Heart left ventricle (tissue), 13 donors: ENCODE results near the gene RRAS2.

Source experiments
- CTCF ChIP-seq, 12 donors: fragments of 200-600 bp; sonication (generic) in 4 of 12; IDR thresholded peaks; one replicate each; pipeline versions ENCODE4 v1.5.0 to v1.8.0; 2018 to 2022; ENCODE audit warnings: antibody characterized with exemption in 12 of 12, mild to moderate bottlenecking in 5 of 12
- POLR2A ChIP-seq, 2 donors: fragments of 450-650 bp; IDR thresholded peaks; one replicate each; pipeline ENCODE4 v1.6.1; 2017; ENCODE audit warnings: antibody characterized with exemption in 2 of 2, mild to moderate bottlenecking in 2 of 2, moderate library complexity in 2 of 2
- donor health status: ischemic (EF 13 %, LVEDD 7.1; RV severe dilation, severe dysfunction).
- donor health status: DM: no; HTN: yes; CAD: no.
- donor health status: DM: no; HTN: no; CAD: no.
- donor health status: ischemic (EF 25% LVEDD 6.9; RV normal size, moderate dysfunction).
- donor health status: ischemic (EF 25% LVEDD 5.7; RV mildly dilated, moderate dysfunction).
- donor health status: ischemic (EF 35%, LVEDD 5.7; RV mildly dilated, moderate dysfunction).
- donor health status: nonischemic (EF 11% LVEDD 7.7; RV severe dilation, severe dysfunction).
- donor health status: DM: yes; HTN: yes; CAD: no.
- donor health status: PGD.
- donor health status: ischemic (EF 29% LVEDD 5.4; RV normal size, mild dysfunction).
- donor health status: nonischemic (EF 23%, LVEDD 6.1; RV moderate dilation, normal function).

GRCh38 chr11:14334192-14334591, 24.8 kb downstream of the RRAS2 start:
- no peak for TF ChIP-seq CTCF (IDR thresholded peaks at IDR 0.05)
- TF ChIP-seq POLR2A (IDR thresholded peaks at IDR 0.05): no peak
